ENCODE data around the gene SCNN1G. TPM values are rescaled to one million over a fixed set of nuclear protein-coding genes. Genes with fewer than 3 reads are reported as not detected.
A peak's percentile ranks its signal among the peaks of the same experiment; 100 is the strongest.

The SCNN1G gene
- total RNA-seq, 1 experiment from 2014 or later = not detected

DNA sequence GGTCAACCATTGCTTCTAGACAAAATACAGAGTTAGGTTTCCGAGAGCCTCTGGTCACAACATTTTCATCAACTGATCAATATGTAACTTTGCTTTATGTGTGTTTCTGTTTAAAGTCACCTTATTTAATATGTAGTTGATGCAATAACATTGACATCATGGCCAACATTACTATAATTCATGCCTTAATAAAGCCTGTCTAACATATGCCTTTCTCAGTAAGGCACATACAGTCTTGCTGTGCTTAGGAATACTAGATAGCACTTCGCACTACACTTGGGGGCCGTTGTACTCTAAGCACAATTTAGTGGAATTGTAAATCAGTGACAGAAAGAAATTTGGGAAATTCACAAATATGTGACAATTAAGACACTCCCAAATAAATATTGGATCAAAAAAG lies 9.6 kb upstream of the SCNN1G start (continued):
- TF ChIP-seq, protein P1, sequence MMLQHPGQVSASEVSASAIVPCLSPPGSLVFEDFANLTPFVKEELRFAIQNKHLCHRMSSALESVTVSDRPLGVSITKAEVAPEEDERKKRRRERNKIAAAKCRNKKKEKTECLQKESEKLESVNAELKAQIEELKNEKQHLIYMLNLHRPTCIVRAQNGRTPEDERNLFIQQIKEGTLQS (IDR thresholded peaks at IDR 0.05) = no peak
- TF ChIP-seq ELF1 (IDR thresholded peaks at IDR 0.05; ENCODE audit: borderline replicate concordance, low read depth) = no peak
- TF ChIP-seq EZH2 (IDR thresholded peaks at IDR 0.05) = no peak
- no peak for TF ChIP-seq SIN3A (IDR thresholded peaks at IDR 0.05; ENCODE audit: low read depth)
- no peak for TF ChIP-seq POLR2A (IDR thresholded peaks at IDR 0.05; ENCODE audit: borderline replicate concordance, extremely low read depth, insufficient read depth, insufficient read length)
- TF ChIP-seq, protein P2, sequence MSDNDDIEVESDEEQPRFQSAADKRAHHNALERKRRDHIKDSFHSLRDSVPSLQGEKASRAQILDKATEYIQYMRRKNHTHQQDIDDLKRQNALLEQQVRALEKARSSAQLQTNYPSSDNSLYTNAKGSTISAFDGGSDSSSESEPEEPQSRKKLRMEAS (IDR thresholded peaks at IDR 0.05) = no peak
- no peak for TF ChIP-seq YY1 (IDR thresholded peaks at IDR 0.05; ENCODE audit: extremely low read depth, insufficient replicate concordance, low read depth, low read length)
- TF ChIP-seq CEBPB (IDR thresholded peaks at IDR 0.05; ENCODE audit: low read depth) = no peak
- TF ChIP-seq, protein P3, sequence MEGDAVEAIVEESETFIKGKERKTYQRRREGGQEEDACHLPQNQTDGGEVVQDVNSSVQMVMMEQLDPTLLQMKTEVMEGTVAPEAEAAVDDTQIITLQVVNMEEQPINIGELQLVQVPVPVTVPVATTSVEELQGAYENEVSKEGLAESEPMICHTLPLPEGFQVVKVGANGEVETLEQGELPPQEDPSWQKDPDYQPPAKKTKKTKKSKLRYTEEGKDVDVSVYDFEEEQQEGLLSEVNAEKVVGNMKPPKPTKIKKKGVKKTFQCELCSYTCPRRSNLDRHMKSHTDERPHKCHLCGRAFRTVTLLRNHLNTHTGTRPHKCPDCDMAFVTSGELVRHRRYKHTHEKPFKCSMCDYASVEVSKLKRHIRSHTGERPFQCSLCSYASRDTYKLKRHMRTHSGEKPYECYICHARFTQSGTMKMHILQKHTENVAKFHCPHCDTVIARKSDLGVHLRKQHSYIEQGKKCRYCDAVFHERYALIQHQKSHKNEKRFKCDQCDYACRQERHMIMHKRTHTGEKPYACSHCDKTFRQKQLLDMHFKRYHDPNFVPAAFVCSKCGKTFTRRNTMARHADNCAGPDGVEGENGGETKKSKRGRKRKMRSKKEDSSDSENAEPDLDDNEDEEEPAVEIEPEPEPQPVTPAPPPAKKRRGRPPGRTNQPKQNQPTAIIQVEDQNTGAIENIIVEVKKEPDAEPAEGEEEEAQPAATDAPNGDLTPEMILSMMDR (IDR thresholded peaks at IDR 0.05 in 2 of 3, conservative IDR thresholded peaks at IDR 0.05 in 1 of 3; ENCODE audit: borderline replicate concordance in 1 of 3, insufficient read depth in 1 of 3, low read depth in 2 of 3, low read length in 2 of 3) = no peak

DNA sequence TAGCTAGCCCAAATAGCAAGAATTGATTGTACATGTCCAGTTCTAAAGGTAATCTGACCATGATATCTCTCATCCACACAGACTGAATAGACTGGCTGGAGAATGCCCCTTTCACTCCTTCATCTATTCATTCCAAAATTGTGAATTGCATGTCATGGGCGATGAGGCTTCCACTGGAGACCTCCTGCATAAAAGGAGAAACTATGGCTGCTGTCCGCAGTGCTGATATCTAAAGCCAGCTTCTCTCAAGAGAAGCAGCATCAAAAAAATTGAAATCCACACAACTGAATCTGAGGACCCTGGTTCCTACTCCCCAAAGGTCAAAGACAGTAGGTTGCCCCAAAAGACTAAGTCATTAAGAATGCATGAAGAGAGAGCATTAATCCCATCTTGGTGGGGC lies 7.9 kb upstream of the SCNN1G start:
- no peaks in the 10 kb centered on the region for H4K20me1 ChIP-seq (ENCODE audit: insufficient read depth)
- no peaks in the 10 kb centered on the region for H3K36me3 ChIP-seq (ENCODE audit: control insufficient read depth in 1 of 2, insufficient read depth in 2 of 2, low read length in 2 of 2)
- ATAC-seq (no peak), DNase-seq (ENCODE audit: low read depth, low spot score) (no peak)
- H2AFZ ChIP-seq (ENCODE audit: low read depth, low read length, poor library complexity, severe bottlenecking) = no peak overlapping the region
- H3K79me2 ChIP-seq (ENCODE audit: insufficient read depth, low read length) = no peaks in the 10 kb centered on the region
- POLR2A ChIA-PET = no interaction called here
- H3K27ac ChIP-seq (ENCODE audit: low read depth, low read length) = no peak overlapping the region
- CTCF ChIA-PET = interaction anchor here (1.0 kb wide), 1 partner anchor 261 kb away, joined by 5 read pairs; no protein-coding TSS in a partner anchor
- no peak overlapping the region for H3K9ac ChIP-seq (ENCODE audit: low read length)
- no peak overlapping the region for H3K4me3 ChIP-seq (replicated peaks in 1 of 2; ENCODE audit: low read depth in 1 of 2, low read length in 2 of 2)
- no peaks in the 10 kb centered on the region for H3K9me2 ChIP-seq (ENCODE audit: insufficient read depth)
- no TSS peak for BruUV-seq (replicated peaks)
- RAD21 ChIA-PET (ENCODE audit: low non-redundant PET in 1 of 2, low total read pairs in 2 of 2, uncharacterized antibody in 2 of 2, unreplicated experiment in 2 of 2) = no interaction called here
- no peaks in the 10 kb centered on the region for H3K9me3 ChIP-seq (ENCODE audit: control insufficient read depth in 1 of 2, insufficient read depth in 1 of 2, low read depth in 1 of 2, low read length in 2 of 2)
- no peaks in the 10 kb centered on the region for H3K4me1 ChIP-seq (ENCODE audit: control insufficient read depth in 1 of 2, insufficient read depth in 2 of 2, low read length in 2 of 2)
- TF ChIP-seq, protein P4, sequence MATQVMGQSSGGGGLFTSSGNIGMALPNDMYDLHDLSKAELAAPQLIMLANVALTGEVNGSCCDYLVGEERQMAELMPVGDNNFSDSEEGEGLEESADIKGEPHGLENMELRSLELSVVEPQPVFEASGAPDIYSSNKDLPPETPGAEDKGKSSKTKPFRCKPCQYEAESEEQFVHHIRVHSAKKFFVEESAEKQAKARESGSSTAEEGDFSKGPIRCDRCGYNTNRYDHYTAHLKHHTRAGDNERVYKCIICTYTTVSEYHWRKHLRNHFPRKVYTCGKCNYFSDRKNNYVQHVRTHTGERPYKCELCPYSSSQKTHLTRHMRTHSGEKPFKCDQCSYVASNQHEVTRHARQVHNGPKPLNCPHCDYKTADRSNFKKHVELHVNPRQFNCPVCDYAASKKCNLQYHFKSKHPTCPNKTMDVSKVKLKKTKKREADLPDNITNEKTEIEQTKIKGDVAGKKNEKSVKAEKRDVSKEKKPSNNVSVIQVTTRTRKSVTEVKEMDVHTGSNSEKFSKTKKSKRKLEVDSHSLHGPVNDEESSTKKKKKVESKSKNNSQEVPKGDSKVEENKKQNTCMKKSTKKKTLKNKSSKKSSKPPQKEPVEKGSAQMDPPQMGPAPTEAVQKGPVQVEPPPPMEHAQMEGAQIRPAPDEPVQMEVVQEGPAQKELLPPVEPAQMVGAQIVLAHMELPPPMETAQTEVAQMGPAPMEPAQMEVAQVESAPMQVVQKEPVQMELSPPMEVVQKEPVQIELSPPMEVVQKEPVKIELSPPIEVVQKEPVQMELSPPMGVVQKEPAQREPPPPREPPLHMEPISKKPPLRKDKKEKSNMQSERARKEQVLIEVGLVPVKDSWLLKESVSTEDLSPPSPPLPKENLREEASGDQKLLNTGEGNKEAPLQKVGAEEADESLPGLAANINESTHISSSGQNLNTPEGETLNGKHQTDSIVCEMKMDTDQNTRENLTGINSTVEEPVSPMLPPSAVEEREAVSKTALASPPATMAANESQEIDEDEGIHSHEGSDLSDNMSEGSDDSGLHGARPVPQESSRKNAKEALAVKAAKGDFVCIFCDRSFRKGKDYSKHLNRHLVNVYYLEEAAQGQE (IDR thresholded peaks at IDR 0.05; ENCODE audit: low read depth) = peak; percentile 69
- TF ChIP-seq FOSL1 (IDR thresholded peaks at IDR 0.05; ENCODE audit: low read depth) = no peak
- intact Hi-C loops (cut with micrococcal nuclease) = no loop called here
- H3K4me2 ChIP-seq (ENCODE audit: low read length) = no peak overlapping the region
- peaks cover 52% of the 10 kb centered on the region for H3K27me3 ChIP-seq (ENCODE audit: insufficient read depth, low read length)

All from HCT116 (cell line).